A549 (cell line): ENCODE data around the gene EFNA5. TPM values are rescaled to one million over a fixed set of nuclear protein-coding genes. Genes with fewer than 3 reads are reported as not detected.
"Not testable (repeated sequence)": the region's sequence is repeated elsewhere in the genome, so short reads cannot be mapped to it uniquely, and the experiment has no call there.

Experiments used
- ATAC-seq, 2 experiments: fragments of 200-7000 bp in 1 of 2; fragments of >200 bp in 1 of 2; cut with Nextera tagmentation in 1 of 2; cut with Tn5 transposase in 1 of 2; 3 replicates each; pipeline versions ENCODE4 v1.8.0 to v1.9.1; 2018 to 2020; ENCODE audit warnings: mild to moderate bottlenecking in 1 of 2, moderate library complexity in 1 of 2
- CTCF ChIA-PET: fragments of 300-600 bp; sonication (Branson Sonifier 250); formaldehyde crosslinking; extraction: SDS; loops from one replicate; lab custom pipeline; 2021; ENCODE audit warnings: antibody characterized with exemption, inconsistent platforms; lab: Yijun Ruan, JAX
- POLR2A ChIA-PET: fragments of 350-600 bp; formaldehyde crosslinking; extraction: SDS; loops from one replicate; lab custom pipeline; 2021; ENCODE audit warnings: antibody characterized with exemption, inconsistent platforms; lab: Yijun Ruan, JAX
- DNase-seq, 2 experiments: peaks; one replicate each; pipeline versions ENCODE4 v3.0.0 to v3.0.0-alpha.2; 2011 to 2016; ENCODE audit warnings: low read depth in 1 of 2, low spot score in 1 of 2
- FAIRE-seq: peaks from 2 replicates; lab custom pipeline; 2011; peaks lifted over from hg19 to GRCh38; lab: Jason Lieb, UNC
- H3K27ac ChIP-seq, 2 experiments: fragments of >200 bp; sonication (Bioruptor Twin); formaldehyde crosslinking; 3 replicates each; pipeline ENCODE4 v1.5.1; 2016 to 2017
- H3K4me1 ChIP-seq: fragments of >200 bp; sonication (Bioruptor Twin); formaldehyde crosslinking; 3 replicates; pipeline ENCODE4 v1.6.1; 2016
- H3K4me2 ChIP-seq: fragments of >200 bp; sonication (Bioruptor Twin); formaldehyde crosslinking; 3 replicates; pipeline ENCODE4 v1.6.1; 2016
- H3K4me3 ChIP-seq: fragments of >200 bp; sonication (Bioruptor Twin); formaldehyde crosslinking; 3 replicates; pipeline ENCODE4 v1.5.1; 2016
- H3K9me3 ChIP-seq: fragments of >200 bp; sonication (Bioruptor Twin); formaldehyde crosslinking; 3 replicates; pipeline ENCODE4 v1.6.1; 2016
- ATOH8 ChIP-seq: fragments of 250-450 bp; sonication (Bioruptor Pico); IDR thresholded peaks from 2 replicates; pipeline ENCODE4 v1.5.0; 2020; ENCODE audit warnings: low read depth, mild to moderate bottlenecking, moderate library complexity
- BHLHE40 ChIP-seq: IDR thresholded peaks from 2 replicates; pipeline ENCODE4 v1.6.1; 2012; ENCODE audit warnings: low read depth, low read length, inconsistent platforms
- CBX2 ChIP-seq: fragments of 200-600 bp; sonication (generic); IDR thresholded peaks from 2 replicates; pipeline ENCODE4 v1.6.1; 2016; ENCODE audit warnings: low read depth, mild to moderate bottlenecking, borderline replicate concordance
- CHD4 ChIP-seq: fragments of 200-600 bp; sonication (generic); IDR thresholded peaks from 2 replicates; pipeline ENCODE4 v1.6.1; 2016; ENCODE audit warnings: antibody characterized with exemption, mild to moderate bottlenecking, borderline replicate concordance
- ELK1 ChIP-seq: fragments of 150-350 bp; IDR thresholded peaks from 2 replicates; pipeline ENCODE4 v1.6.1; 2014; ENCODE audit warnings: low read depth, mild to moderate bottlenecking, low read length
- ESRRA ChIP-seq: fragments of 150-350 bp; IDR thresholded peaks from 2 replicates; pipeline ENCODE4 v1.6.1; 2014; ENCODE audit warnings: mild to moderate bottlenecking, low read length, borderline replicate concordance
- FOSB ChIP-seq: fragments of 250-450 bp; sonication (Bioruptor Pico); IDR thresholded peaks from 2 replicates; pipeline ENCODE4 v1.5.0; 2020; ENCODE audit warnings: mild to moderate bottlenecking, moderate library complexity
- HDAC2 ChIP-seq: fragments of 200-600 bp; sonication (generic); IDR thresholded peaks from 2 replicates; pipeline ENCODE4 v1.6.1; 2016
- HEYL ChIP-seq: fragments of 250-450 bp; sonication (Bioruptor Pico); IDR thresholded peaks from 2 replicates; pipeline ENCODE4 v1.8.0; 2021; ENCODE audit warnings: mild to moderate bottlenecking, moderate library complexity
- HOXB5 ChIP-seq: fragments of 250-450 bp; sonication (Bioruptor Pico); IDR thresholded peaks from 2 replicates; pipeline ENCODE4 v1.5.0; 2020; ENCODE audit warnings: mild to moderate bottlenecking, moderate library complexity
- JUN ChIP-seq, 2 experiments: fragments of >200 bp; sonication (Bioruptor Twin); formaldehyde crosslinking; IDR thresholded peaks; 2 replicates in 1 of 2; 3 replicates in 1 of 2; pipeline ENCODE4 v1.6.1; 2016 to 2017
- KDM5A ChIP-seq: fragments of 200-600 bp; sonication (generic); IDR thresholded peaks from 2 replicates; pipeline ENCODE4 v1.6.1; 2016; ENCODE audit warnings: antibody characterized with exemption, mild to moderate bottlenecking
- MAX ChIP-seq: IDR thresholded peaks from 2 replicates; pipeline ENCODE4 v1.6.1; 2012
- PBX3 ChIP-seq: IDR thresholded peaks from 2 replicates; pipeline ENCODE4 v1.6.1; 2012
- SMC3 ChIP-seq: fragments of >200 bp; sonication (Bioruptor Twin); formaldehyde crosslinking; IDR thresholded peaks from 3 replicates; pipeline ENCODE4 v1.6.1; 2018; ENCODE audit warnings: inconsistent platforms
- ZSCAN20 ChIP-seq: fragments of 250-450 bp; sonication (Bioruptor Pico); IDR thresholded peaks from 2 replicates; pipeline ENCODE4 v1.8.0; 2022; ENCODE audit warnings: mild to moderate bottlenecking, moderate library complexity
- WGBS: methylation state at CpG from one replicate; pipeline ENCODE4 v1.1.6; 2017; ENCODE audit errors: missing lambda C conversion rate; 5-methylcytosine and 5-hydroxymethylcytosine counted together
- polyA plus RNA-seq, 4 experiments: library from polyadenylated mRNA; depleted of rRNA in 3 of 4; stranded (reverse); fragments of >200 nt; fragmentation: RNase III in 1 of 4; extraction: RNeasy Plus Mini Kit Qiagen cat#74134 plus additional on column Dnase treatment in 1 of 4; gene quantifications; 2 replicates in 3 of 4; 3 replicates in 1 of 4; pipeline ENCODE4 v1.2.3, GENCODE V29; 2011 to 2017

The EFNA5 gene
- polyA plus RNA-seq, 2 of the 4 experiments (the other 2 are of a cell fraction) = 8.5 to 20.7 TPM

- ATAC-seq (peak in 1 of 2 experiments; percentile 32; a peak in 3 of 6 replicates), DNase-seq (no peak), FAIRE-seq (no peak)
- Histone ChIP-seq H3K9me3 (no peaks in the 10 kb centered on the region), H3K4me2 (peak overlapping the region; percentile 66), H3K4me3 (no peak overlapping the region), H3K4me1 (peaks cover 69% of the 10 kb centered on the region), H3K27ac (peak overlapping the region; percentile 36 to 78)
- ChIA-PET POLR2A (no interaction called here), CTCF (interaction anchor here (1.3 to 2.6 kb wide), 2 partner anchors 10 to 116 kb away, joined by 5 to 8 read pairs; no protein-coding TSS in a partner anchor)
- no peak for TF ChIP-seq ATOH8 (CRISPR knock-in tag)
- TF ChIP-seq HOXB5 (CRISPR knock-in tag) = no peak
- TF ChIP-seq FOSB (CRISPR knock-in tag) = no peak
- TF ChIP-seq KDM5A = no peak
- TF ChIP-seq JUN (IDR thresholded peaks at IDR 0.05) = no peak
- no peak for TF ChIP-seq CHD4
- TF ChIP-seq HDAC2 = no peak
- no peak for TF ChIP-seq PBX3
- no peak for TF ChIP-seq SMC3
- no peak for TF ChIP-seq ESRRA
- no peak for TF ChIP-seq CBX2
Observed at GRCh38 chr5:107456281-107456715, 214.4 kb downstream of the EFNA5 start.

- ATAC-seq (peak in 1 of 2 experiments; percentile 44; a peak in 3 of 6 replicates), FAIRE-seq (no peak), DNase-seq (no peak)
- ChIA-PET CTCF (interaction anchor here (1.1 to 2.6 kb wide), 3 partner anchors 11 to 117 kb away, joined by 3 to 8 read pairs (median 4); no protein-coding TSS in a partner anchor), POLR2A (interaction anchor here (0.6 to 0.9 kb wide), 2 partner anchors 117 to 215 kb away, joined by 3 to 7 read pairs; no protein-coding TSS in a partner anchor)
- Histone ChIP-seq H3K4me2 (peak overlapping the region; percentile 66), H3K4me3 (no peak overlapping the region), H3K9me3 (no peaks in the 10 kb centered on the region), H3K27ac (peak overlapping the region; percentile 50 to 78), H3K4me1 (peaks cover 62% of the 10 kb centered on the region)
- TF ChIP-seq BHLHE40 (no peak), MAX (0 out of 2 replicates have a peak, but pooled peaks have one; percentile 33), HEYL (CRISPR knock-in tag) (no peak)
- 5% methylated on average over 4 of the region's 4 CpGs for WGBS
Observed at GRCh38 chr5:107455111-107455544, 215.6 kb downstream of the EFNA5 start.

- ATAC-seq, DNase-seq, H3K27ac ChIP-seq, POLR2A ChIA-PET, H3K4me3 ChIP-seq, H3K9me3 ChIP-seq, H3K4me2 ChIP-seq: not testable (repeated sequence)
- WGBS = 89% methylated on average over 4 of the region's 4 CpGs
- CTCF ChIA-PET = interaction anchor here (1.0 kb wide), 1 partner anchor 120 kb away, joined by 3 read pairs; no protein-coding TSS in a partner anchor
- peak; percentile 81 for FAIRE-seq
- peaks cover 51% of the 10 kb centered on the region for H3K4me1 ChIP-seq
Observed at GRCh38 chr5:107451827-107452226, 218.9 kb downstream of the EFNA5 start.

- CTCF ChIA-PET = no interaction called here
- Histone ChIP-seq H3K4me1 (peaks cover 45% of the 10 kb centered on the region), H3K4me3 (no peak overlapping the region), H3K9me3 (no peaks in the 10 kb centered on the region)
- FAIRE-seq (no peak), DNase-seq (no peak), ATAC-seq (no peak)
- WGBS = 90% methylated on average over 3 of the region's 3 CpGs
- TF ChIP-seq ELK1 = no peak
- TF ChIP-seq PBX3 = no peak
- TF ChIP-seq ZSCAN20 = no peak
- TF ChIP-seq, all 56 proteins: peak for 0
- H3K4me2 ChIP-seq = no peak overlapping the region
- POLR2A ChIA-PET = no interaction called here
- no peak overlapping the region for H3K27ac ChIP-seq
Observed at GRCh38 chr5:107451028-107451427, 219.7 kb downstream of the EFNA5 start.
